Measurements from ENCODE around the gene ZNF764.

The ZNF764 gene

DNA sequence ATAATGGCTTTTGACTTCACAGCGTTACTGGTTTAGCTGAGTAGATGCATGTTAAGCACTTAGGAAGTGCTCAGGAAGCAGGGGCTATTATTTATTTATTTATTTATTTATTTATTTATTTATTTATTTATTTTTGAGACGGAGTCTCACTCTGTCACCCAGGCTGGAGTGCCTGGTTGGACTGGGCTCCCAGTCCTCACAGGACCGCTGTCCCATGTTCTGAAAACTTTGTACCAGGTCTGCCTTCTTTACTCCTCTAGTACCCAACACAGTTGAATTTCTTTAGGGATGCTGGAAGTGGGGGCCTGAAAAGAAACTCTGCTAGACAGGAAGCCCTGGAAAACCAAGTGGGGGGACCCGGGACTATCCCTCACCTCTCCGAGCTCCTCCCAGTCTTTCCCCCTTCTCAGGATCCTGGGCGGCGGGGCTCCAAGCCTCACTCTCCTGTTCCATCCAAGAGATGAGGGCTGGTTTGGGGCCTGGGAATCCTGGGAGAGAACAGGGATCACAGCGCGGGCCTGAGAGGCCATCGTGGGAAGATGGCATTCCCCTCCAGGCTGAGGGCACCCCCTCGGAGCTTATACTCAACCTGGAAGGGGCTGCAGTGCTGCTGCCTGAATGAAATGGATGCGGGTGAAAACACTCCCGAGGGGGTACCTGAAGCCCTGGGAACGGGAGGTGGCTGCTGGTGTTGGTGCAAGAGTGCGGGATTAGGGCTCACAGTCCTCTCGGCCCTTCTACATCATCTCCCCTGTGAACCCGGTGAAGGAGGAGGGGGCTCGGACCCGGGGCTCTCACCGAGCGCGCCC lies 12.7 kb upstream of the ZNF764 start:
- no peak for DNase-seq (ENCODE audit: low read depth in 3 of 3)

DNA sequence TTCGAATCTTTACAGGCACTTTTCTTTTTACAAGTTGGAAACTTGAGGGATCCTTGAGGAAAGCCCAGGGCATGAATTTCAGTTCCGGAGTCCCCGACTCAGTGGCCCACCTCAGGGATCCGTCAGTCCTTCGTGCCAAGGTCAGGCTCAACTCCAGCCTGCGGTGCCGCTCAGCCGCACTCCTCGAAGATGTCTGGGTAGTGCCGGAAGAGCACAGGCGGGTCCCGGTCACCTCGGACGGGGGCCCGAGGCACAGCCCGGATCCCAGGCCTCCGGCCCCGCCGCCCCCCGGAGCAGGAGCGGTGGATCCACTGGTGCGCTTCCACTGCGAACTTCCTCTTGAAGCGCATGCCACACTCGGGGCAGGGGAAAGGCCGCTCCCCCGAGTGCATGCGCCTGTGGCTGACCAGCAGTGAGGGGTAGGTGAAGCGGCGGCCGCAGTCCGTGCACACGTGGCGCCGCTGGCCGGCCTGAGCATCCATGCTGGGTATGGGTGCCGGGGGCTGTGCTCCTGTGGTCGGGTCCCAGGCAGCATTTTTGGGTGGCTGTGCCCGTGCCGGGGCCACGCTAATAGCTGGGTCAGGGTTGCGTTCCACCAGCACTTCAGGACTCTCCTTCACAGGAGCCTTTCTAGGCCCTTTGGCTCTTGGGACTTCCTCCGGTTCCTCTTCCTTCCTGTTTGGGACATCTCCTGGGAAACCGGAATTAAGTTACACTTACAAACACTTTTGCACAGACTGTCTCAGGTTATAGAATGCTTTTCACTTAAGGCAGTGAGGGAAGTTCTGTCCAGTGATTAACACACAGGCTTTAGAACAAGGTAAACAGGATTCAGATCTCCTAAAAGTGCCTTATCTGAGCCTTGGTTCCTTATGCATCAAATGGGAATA lies 11.8 kb upstream of the ZNF764 start:
- no peak for DNase-seq (ENCODE audit: low read depth in 3 of 3)

DNA sequence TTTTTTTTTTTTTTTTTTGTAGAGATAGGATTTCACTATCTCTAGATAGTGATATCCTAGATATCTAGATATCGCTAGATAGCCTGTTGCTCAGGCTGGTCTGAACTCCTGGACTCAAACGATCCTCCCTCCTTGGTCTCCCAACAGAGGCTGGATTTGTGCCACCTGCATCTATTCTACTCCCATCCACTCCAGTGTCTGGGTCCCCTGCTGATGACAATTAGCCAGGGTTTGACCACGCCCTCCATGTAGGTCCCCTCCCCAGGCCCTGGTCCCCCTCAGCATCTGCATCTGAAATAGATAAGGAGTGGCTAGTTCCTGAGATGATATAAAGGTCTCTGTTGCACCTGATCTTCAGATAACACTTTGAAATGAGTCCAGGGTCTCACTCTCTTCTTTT lies 11.1 kb upstream of the ZNF764 start:
- no peak for DNase-seq (ENCODE audit: low read depth in 3 of 3)

DNA sequence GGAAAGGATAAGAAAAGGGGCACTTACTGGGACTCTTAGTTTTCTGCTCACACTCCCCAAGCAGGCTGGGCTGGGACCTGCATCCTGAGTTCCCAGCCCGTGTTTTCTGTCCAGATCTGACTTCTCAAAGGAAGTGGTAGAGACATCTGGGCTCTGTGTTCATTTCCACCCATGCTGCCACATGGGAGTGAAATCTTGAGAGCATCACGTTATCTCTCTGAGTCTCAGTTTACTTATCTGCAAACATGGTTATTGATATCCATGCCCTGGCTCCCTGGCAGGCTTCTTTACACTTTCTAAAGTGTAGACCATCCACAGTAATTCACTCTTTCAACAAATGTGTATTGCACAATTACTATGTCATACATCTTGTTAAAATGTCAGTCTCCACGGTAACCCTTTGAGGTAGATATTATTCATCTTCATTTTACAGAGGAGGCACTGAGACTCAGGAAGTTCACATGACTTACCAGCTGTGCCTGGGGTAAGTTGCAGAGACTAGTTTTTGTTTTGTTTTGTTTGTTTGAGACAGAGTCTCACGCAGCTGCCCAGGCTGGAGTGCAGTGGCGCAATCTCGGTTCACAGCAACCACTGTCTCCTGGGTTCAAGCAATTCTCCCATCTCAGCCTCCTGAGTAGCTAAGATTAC lies 9.9 kb upstream of the ZNF764 start:
- DNase-seq (ENCODE audit: low read depth in 3 of 3), result no peak

DNA sequence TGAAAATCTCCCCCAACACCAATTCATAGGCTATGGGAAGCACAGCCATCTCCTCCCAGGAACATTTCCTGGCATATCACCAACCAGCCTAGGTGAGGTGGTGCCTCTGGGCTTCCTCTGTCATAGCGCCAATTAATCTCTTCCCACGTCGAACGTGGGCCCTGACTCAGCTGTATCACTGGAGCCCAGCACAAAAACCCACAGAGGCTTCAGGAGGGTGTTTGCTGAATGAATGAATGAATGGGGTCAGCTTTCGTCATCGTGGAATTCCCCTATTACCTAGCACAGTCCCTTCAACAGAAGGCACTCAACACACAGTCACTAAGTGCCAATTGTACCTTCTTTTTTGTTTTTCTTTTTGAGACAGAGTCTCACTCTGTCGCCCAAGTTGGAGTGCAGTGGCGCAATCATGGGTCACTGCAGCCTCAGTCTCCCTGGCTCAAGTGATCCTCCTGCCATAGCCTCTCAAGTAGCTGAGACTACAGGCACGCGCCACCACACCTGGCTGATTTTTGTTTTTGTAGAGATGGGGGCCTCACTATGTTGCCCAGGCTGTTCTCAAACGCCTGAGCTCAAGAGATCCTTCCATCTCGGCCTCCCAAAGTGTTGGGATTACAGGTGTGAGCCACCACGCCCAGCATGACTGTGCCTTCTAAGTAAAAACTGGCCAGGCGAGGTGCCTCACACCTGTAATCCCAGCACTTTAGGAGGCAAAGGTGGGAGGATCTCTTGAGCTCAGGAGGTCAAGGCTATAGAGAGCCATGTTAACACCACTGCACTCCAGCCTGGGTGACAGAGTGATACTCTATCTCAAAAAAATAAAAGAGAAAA lies 9.2 kb upstream of the ZNF764 start:
- peak in 2 of 3 donors; percentile 61 to 64 for DNase-seq (ENCODE audit: low read depth in 3 of 3)

DNA sequence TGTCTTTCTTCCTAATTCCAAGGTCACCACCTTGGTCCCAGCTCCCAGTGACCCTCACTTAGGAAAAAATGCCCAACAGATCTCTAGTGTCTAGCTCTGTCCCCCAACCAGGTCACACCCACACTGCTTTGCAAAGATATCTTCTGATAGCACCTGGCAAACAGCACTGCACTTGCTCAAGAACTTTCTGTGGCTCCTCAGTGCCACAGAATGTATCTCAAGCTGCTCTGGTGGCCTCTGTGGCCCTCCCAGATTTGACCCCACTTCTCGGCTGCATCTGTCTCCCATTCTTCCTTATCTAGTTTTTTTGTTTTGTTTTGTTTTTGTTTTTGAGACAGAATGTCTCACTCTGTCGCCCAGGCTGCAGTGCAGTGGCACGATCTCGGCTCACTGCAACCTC lies 8.4 kb upstream of the ZNF764 start:
- no peak for DNase-seq (ENCODE audit: low read depth in 3 of 3)

DNA sequence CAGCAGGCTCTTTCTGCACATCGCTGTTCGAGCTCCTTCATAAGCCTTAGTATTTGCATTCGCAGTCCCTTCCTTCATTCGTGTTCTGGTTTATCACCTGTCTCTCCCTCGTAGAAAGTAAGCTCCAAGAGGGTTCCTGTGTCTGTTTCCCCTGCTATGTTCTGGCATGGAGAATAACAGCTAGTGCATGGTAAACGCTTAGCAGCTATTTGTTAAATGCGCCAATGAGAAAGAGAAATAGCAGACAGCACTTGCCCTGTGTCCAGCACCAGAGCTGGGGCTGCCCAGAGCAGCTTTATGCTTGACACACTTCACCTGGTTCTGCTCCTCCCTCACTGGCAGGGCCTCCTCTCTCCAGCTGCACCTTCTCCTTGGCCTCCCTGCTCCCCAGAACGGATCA lies 7.8 kb upstream of the ZNF764 start:
- DNase-seq (ENCODE audit: low read depth in 3 of 3), result no peak

DNA sequence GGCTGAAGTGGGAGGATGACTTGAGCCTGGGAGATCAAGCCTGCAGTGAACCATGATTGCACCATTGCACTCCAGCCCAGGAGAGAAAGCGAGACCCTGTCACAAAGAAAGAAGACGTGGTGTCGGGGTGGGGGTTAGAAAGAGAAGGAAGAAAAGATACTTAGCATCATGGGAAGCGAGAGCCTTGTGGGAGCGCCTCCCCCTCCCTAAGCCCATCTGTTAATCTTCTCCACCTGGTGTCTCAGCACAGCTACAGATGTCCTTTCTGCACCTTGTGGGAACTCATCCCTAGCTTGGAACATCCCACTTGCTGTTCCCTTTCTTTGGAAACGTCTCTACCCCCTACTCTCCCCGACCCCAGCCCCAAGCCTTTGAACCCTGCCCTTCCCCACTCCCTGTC lies 7.4 kb upstream of the ZNF764 start:
- no peak for DNase-seq (ENCODE audit: low read depth in 3 of 3)

DNA sequence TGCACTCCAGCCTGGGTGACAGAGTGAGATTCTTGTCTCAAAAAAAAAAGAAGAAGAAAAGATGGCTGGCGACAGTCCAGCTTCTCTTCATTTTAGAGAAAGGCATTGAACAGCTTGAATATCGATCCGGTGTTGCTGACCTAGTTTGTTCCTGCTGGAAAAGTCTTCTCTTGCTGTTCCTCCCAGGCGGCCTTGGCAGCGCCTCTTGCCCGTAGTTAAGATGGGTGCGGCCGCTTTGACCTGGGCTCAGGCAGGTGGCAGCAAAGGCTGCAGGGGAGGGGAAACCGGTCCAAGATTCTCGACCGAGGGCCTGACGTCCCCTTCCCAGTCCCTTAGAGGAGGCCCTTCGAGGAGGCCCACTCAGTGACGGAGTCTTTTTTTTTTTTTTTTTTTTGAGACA lies 3.8 kb upstream of the ZNF764 start:
- no peak for DNase-seq (ENCODE audit: low read depth in 3 of 3)

DNA sequence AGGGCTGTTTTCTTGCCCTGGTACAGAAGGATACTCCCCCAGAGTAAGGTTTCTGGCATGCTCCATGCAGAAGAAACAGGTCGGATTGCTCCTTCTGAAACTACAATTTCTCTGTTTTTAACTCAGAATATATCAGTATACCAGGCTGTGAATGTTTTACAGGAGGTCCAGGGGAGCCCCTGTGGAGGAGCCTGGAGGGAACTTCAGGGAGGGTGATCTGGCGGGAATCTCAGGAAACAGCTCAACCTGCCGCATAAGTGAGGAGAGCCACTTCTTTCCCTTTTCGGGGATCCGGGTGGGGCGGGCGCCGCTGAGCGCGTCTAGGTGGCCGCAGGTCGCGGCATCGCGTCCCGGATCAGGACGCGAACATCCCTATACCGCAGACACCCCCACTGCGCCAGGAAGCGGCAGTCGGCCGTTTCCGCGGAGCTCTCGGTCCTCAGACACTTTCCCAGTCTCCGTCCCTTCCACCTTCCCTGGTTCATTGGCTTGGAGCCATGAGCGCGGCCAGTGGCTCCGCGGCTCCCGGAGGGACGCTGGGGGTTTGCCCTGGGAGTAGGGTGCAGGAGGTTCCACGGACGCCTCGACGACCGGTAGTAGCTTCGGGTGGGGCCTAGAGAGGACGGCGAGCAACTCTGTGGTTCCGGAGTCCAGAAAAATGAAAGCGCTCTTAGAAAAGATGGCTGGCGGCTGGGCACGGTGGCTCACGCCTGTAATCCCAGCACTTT lies 3.1 kb upstream of the ZNF764 start:
- DNase-seq (ENCODE audit: low read depth in 3 of 3), result no peak

DNA sequence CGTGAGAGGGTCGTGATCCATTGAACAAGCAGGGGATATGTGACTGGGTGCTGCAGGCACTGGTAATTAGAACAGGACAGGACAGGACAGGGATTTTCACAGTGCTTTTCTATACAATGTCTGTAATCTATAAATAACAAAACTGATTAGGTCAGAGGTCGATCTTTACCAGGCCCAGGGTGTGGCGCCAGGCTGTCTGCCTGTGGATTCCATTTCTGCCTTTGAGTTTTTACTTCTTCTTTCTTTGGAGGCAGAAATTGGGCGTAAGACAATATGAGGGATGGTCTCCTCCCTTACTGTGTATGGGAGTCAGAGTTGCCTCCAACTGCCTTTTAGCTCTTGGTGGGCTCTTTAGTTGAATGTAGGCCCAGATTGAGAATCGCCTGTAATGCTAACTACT lies 1.5 kb upstream of the ZNF764 start:
- DNase-seq (ENCODE audit: low read depth in 3 of 3), result no peak

DNA sequence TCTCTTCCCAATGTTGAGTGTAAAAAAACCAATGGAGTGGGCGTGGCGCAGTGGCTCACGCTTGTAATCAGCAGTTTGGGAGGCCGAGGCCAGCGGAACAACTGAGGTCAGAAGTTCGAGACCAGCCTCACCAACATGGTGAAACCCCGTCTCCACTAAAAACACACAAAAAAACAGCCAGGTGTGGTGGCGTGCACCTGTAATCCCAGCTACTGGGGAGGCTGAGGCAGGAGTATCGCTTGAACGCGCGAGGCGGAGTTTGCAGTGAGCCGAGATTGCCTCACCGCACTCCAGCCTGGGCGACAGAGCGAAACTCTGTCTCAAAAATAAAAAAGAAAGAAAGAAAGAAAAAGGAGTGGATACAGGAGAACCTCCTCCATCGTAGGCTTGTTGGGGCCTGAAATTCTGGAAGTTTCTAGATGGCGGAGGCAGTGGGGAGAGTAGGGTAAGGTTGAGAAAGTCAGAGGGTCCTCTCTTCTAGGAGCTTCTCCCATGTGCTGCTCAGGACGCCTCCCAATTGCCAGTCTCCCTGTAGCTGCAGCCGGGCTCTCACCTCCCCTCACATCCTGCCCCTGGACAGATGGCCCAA lies 709 bp upstream of the ZNF764 start:
- DNase-seq (ENCODE audit: low read depth in 3 of 3), result no peak

DNA sequence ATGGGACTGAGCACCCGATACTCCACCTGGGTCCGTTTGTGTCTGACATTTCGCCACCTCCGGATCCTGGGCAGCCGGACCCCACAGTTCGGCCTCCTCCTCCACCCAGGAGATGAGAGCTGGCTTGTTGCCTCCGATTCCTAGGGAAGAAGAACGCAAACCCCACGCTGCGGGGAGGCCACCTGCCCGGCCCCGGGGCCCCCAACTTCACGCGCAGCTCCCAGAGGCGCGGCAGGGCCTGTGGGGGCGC lies 542 bp downstream of the ZNF764 start:
- DNase-seq (ENCODE audit: low read depth in 3 of 3), result no peak

DNA sequence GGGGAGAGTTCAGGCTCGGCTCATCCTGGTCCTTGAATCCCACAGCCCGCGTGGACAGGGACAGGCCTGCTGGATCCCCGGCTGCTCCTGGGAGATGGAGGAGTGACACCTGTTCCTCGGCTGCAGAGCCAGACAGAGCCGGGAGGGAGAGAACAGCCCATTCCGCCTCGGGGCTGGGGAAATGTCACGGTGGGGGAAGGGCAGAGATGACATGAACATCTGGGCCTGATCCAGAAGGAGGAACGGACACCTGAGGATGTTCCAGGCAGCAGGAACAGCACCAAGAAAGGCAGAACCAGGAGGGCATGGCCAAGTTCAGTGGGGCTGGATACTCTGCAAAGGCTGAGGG lies 2.1 kb downstream of the ZNF764 start:
- no peak for DNase-seq (ENCODE audit: low read depth in 3 of 3)

DNA sequence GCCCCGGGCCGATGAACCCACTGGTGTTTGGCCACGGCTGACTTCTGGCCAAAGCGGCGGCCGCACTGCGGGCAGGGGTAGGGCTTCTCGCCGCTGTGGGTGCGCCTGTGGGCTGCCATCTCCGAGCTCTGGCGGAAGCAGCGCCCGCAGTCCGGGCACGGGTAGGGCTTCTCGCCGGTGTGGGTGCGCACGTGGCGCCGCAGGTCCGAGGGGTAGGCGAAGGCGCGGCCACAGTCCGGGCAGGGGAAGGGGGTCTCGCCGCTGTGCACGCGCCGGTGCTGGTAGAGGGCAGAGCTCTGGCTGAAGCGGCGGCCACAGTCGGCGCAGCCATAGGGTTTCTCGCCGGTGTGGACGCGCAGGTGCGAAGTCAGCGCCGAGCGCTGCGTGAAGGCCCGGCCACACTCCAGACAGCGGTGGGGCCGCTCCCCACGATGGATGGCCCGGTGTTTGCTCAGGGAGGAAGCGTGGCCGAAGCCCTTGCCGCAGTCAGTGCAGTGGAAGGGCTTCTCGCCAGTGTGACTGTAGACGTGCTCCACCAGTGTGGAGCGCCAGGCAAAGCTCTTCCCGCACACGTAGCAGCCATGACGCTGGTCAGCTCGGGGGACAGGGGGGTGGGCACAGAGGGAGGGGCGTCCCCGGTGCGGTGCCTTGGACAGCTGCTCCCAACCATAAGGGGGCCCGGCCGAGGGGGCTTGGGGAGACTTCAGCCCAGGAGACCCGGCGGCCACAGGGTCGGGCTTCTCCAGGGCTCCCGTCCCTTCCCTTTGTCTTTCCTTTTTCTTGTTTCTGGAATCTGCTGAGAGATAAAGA lies 2.7 kb downstream of the ZNF764 start:
- DNase-seq (ENCODE audit: low read depth in 3 of 3), result no peak

DNA sequence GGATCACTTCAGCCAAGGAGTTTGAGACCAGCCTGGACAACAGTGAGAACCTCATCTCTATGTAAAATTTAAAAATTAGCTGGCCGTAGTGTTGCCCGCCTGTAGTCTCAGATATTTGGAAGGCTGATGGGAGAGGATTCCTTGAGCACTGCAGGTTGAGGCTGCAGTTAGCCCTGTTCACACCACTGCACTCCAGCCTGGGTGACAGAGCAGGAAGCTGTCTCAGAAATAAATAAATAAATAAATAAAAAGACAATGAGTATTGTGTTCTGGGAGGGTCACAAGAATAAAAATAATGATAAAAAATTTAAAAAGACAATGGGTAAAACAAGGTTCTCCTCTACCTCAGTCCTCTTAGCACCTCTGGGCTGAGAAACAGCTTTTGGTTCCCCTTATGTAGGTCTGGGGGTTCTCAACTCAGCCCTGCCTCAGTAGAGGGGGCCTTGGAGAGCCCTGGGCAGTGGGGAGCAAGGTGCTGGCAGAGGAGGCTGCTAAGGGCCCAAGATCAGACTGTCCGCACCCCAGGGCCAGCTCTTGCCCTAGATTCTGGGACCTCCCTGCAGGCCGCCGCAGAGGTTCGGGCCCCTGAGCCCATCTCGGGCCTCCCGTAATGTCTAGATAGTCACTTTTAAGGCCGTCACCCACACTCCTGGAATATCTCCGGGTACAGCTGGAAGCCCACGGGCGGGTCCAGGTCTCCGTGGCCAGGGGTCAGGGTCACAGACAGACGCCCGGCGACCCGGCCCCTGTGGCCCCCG lies 3.4 kb downstream of the ZNF764 start:
- DNase-seq (ENCODE audit: low read depth in 3 of 3), result no peak

DNA sequence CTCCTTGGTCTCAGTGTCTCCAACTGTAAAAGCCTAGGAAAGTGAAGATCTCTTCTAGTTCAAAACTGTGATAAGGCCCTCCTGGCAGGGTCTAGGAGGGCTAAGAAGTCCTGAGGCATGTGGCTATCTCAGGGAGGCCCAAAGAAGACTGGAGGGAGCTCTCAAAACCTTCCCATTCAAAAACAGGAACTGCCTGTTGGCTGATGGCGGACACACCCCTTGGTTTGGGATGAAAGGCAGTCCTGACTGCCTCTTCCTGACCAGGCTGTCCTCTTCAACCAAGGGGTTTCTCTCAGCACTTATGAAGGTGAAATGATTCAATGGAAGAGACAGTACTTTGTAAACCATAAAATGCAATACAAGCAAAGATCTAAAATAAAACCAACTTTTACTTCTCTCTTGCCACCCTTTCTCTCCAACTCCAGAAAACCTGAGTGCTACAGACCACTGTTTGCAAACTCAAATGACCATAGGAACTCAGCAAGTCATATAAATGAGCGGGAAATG lies 4.7 kb downstream of the ZNF764 start:
- no peak for DNase-seq (ENCODE audit: low read depth in 3 of 3)

DNA sequence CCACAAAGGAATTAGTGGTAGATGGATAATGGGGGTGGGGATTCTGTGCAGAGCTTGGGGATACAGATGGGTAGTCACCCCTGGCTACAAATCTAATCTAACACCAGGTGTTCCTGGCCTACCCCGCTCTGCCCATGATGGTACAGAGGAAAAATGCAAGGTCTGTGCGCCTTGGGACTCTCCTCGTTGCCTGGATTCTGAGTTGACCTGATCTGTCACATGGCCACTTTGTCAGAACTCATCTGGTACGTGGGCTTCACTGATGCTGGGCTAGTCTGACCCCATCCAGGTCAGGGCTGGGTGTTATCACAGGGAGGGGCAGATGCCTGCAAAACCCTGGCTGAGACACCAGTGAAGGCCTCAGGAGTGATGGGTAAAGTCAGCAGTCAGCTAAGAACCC lies 5.2 kb downstream of the ZNF764 start:
- DNase-seq (ENCODE audit: low read depth in 3 of 3), result no peak

DNA sequence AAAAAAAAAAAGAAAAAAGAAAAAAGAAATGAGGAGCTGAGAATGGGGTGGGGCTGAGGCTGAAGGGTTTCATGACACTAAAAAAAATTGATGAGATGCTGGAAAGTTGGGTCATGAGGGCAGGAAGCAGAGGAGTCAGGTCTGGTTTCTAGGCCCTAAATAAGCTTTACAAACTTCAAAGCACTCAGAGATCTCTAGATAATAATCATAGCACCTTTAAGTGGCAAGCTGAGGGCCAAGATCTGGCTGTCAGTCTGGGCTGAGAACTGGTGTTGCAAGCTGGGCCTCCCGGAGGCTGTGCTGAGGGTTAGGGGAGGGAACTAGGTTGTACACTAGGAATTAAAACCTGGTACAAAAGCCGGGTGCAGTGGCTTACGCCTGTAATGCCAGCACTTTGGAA lies 6.4 kb downstream of the ZNF764 start:
- peak in 1 of 3 donors; percentile 57 for DNase-seq (ENCODE audit: low read depth in 3 of 3)

Measured in stimulated activated CD4-positive, alpha-beta T cell treated with anti-CD3 and anti-CD28 coated beads, TNF-alpha, amount 100 ng/mL, for 48 hours (primary cell).